IPS-NIHi11 (cell line): ENCODE data around the gene KYAT1.
A peak's percentile ranks its signal among the peaks of the same experiment; 100 is the strongest.

Experiments used
- DNase-seq: peaks from one replicate; pipeline ENCODE4 v3.0.0; 2012; ENCODE audit warnings: mixed read lengths, low spot score

KYAT1 gene

DNA sequence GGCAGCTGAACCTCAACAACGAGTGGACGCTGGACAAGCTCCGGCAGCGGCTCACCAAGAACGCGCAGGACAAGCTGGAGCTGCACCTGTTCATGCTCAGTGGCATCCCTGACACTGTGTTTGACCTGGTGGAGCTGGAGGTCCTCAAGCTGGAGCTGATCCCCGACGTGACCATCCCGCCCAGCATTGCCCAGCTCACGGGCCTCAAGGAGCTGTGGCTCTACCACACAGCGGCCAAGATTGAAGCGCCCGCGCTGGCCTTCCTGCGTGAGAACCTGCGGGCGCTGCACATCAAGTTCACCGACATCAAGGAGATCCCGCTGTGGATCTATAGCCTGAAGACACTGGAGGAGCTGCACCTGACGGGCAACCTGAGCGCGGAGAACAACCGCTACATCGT, 26.6 kb upstream of the KYAT1 start:
- no peak for DNase-seq

DNA sequence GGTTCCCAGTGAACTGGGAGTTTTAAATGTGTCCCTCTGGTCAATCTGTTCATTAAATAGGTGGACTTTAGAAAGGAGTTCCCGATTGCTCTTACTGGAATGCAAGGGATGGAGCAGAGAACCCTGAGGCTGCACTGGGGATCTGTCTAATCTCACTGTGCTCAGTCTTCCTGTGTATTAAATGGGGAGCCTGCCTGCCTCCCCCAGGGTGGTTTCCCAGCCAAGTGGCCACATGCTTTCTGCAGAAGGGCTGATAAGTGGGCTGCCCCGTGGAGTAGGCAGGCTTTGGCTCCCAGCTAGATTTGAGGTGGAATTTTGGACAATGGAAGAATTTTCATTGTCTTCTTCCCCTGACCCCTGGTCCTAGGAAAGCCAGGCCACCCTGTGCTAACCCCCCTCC, 25.0 kb upstream of the KYAT1 start:
- DNase-seq: no peak

DNA sequence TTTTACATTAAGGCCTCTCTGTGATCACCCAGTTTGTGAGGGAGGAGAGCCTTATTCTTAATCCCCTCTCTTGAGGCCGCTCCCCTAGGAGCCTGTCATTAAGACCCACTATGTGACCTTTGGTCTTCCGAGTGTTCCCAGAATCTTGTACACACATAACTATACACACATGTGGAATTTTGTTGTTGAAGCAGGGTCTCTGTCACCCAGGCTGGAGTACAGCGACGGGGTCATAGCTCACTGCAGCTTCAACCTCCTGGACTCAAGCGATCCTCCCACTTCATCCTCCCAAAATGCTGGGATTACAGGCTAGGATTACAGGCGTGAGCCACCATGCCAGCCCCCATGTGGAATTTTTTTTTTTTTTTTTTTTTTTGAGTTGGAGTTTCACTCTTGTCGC, 24.2 kb upstream of the KYAT1 start:
- DNase-seq: no peak

DNA sequence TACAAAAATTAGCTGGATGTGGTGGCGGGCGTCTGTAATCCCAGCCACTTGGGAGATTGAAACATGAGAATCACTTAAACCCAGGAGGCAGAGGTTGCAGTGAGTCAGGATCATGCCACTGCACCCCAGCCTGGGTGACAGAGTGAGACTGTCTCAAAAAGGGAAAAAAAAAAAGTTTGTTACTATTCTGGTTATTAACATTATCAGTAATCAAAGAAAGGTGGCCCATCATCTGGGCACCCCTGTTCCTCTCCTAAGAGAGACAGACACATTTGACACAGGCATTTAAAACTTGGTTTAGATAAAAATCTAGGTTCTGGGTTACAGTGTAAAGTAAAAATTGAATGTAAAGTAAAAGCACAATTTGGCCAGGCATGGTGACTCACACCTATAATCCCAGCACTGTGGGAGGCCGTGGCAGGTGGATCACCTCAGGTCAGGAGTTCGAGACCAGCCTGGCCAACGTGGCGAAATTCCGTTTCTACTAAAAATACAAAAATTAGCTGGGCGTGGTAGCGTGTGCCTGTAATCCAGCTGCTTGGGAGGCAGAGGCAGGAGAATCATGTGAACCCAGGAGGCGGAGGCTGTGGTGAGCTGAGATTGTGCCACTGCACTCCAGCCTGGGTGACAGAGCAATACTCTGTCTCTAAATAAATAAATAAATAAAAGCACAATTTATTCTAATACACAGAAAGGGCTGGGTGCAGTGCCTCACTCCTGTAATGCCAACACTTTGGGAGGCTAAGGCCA, 22.3 kb upstream of the KYAT1 start:
- no peak for DNase-seq

DNA sequence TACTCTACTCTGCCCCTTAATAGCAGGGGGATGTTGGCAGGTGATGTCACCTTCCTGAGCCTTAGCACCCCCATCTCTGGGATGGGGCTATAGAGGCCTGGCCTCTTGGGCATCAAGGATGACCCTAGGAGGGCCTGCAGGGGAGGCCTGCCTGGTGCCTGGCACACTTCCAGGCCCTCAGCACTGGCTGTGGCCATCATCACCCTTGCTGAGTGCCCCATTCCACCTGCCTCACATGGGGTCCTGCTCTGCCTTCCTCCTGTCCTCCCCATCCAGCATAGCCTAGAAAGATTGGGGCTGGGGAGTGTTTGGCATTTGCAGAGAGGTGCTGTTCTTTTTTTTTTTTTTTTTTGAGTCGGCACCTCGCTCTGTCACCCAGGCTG, 21.3 kb upstream of the KYAT1 start:
- DNase-seq: no peak

DNA sequence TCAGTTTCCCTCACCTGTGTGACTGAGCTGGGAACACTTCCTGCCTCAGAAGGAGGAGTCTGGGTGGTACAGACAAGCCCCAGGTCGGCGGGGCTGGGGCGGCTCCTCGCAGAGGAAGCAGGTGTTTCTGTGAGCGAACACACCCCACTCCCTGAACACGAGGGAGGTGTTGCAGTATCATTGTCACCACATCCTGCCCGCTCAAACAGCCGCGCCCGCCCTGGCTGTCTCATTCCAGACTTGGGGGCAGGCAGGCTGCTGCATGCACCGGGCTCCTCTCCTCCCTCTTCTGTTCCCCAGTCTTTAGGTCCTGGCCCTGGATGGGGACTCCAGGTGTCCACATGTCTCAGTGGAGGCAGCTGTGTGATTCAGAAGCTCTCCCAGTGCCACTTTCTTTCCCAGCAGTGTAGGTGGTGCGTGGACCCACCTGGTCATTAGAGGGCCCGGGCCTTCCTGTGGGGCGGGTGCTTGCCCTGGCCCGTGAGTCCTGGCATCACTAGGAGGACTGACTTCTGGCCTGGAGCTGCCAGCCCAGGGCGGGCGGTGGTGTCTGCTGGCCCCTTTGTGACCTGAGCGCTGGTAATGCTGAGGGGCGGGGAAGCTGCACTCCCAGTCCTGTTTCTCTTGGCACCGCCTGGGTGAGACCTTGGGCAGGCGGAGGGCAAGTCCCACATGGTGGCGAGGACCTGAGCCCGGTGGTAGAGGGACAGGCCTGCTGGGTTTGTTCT, 20.8 kb upstream of the KYAT1 start:
- DNase-seq: no peak

DNA sequence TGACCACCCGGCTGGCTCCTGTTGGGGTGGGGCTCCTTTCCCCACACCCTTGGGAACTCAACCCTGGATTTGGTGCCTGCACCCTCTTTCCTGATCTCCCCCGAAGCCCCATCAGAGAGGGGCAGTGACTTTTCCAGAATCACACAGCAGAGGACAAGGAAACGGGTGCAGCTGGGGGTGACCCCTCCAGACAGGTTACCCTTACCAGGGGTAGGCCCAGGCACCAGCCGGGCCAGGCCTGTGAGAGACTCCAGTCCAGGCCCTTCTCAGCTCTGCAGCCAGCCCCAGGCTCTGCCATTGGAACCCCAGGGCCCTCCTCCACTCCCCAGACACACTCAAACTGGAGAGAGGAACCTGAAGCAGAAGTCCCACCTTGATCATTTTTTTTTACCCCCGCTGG, 20.1 kb upstream of the KYAT1 start:
- no peak for DNase-seq

DNA sequence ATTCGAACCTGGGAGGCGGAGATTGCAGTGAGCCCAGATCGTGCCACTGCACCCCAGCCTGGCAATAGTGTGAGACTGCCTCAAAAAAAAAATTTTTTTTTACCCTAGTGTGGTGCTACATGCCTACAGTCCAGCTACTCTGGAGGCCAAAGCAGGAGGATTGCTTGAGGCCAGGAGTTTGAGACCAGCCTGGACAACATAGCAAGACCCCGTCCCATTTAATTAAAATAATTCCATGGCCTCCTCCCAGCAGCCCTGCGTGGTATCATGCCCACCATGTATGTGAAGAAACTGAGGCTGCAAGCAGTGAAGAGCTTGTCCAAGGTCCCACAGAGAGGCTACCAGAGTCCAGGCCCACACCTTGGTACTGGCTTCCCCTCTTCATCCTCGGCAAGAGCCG, 19.6 kb upstream of the KYAT1 start:
- no peak for DNase-seq

DNA sequence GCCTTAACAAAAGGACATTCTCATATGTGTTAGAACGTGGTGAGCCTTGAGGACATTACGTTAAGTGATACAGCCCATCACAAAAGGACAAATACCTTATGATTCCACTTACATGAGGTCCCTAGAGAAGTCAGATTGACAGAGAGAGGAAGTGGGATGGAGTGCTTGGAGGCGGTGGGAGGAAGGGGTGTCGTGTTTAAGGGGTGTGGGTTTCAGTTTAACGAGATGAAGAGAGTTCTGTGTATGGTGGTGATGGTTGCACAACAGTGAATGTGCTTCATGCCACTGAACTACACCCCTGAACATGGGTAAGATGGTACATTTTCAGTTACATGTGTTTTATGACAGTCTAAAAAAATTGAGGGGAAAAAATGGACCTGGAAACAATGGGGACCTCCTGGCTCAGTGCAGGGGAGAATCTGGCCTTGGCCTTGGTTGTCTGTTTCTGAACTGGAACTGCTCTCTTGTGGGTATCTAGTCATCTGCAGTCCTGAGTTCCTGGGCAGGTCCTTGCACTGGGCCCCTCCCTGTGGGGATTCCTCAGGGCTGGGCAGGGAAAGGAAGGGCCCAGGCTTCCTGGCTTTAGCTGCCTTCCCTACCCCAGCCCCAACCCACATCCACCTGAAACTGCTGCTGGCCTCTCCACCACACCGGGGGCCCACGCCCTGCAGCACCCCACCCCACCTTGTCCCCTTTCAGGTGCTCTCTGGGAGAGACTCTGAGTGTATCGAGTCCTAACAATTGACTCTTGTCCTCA, 18.0 kb upstream of the KYAT1 start:
- DNase-seq: no peak

DNA sequence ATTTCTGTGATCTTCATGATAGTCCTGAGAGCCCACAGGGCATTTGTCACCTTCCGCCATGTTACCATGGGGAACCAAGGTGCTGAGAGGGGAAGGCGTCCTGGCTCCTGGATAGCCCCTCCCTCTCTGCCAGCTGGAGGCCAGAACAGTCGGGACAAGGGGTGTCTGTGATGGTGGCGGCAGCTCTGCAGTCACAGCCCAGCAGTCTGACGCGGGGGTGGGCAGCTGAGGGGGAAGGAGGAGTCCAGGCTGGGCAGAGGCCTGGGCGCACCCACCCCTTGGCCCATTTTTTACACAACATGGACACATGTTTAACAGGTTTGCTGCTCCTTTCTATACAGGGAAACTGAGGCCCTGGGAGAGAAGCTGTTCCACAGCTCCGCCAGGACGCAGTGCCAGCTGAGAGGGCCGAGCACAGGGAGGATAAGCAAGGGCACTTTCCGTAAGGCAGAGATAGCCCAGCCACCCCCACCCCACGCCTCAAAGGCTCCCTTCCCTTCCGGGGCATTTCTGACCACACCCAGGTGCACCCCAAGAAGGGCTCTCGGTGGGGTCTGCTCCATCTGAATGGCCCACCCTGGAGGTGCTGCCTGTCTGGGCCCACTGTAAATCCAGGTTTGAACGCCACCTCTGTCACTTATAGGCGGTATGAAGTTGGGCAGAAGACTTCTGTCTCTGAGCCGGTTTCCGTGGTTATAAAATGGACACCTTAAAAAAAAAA, 17.3 kb upstream of the KYAT1 start:
- DNase-seq: no peak

DNA sequence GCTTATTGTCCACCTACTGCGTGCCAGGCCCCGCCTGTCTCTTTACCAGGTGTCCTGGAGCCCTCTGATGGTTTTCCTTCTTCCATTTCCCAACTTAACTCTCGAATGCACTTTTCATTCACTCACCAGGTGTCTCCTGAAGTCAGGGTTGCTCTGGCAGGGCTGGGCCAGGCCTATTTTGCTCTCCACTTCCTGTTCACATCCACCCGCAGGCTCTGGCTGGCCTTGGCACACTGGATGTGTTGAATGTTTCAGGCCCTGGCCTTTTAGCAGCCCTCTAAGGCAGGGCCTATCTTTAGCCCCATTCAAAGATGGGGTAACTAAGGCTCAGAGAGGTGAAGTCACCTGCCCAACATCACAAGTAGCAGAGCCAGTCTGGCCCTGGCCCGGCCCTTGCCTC, 16.6 kb upstream of the KYAT1 start:
- no peak for DNase-seq

DNA sequence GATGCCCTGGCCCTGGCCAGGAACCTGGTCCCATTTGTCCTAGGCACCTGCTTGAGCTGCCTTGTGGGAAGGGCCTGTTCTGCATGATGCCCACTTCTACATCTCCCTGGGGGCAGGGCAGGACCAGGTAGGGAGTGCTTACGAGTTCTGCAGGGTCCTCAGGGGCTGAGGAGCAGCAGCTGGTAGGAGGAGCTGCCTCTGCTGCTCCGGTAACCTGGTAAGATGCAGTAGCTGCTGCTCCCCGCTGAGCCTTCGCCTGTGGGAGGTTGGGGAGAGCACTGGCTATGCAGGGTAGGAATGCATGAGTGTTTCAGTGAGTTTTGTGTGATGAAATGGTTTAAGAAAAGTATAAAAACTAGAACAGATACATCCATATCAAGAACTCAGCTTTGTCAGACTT, 13.8 kb upstream of the KYAT1 start:
- peak; percentile 51 for DNase-seq

DNA sequence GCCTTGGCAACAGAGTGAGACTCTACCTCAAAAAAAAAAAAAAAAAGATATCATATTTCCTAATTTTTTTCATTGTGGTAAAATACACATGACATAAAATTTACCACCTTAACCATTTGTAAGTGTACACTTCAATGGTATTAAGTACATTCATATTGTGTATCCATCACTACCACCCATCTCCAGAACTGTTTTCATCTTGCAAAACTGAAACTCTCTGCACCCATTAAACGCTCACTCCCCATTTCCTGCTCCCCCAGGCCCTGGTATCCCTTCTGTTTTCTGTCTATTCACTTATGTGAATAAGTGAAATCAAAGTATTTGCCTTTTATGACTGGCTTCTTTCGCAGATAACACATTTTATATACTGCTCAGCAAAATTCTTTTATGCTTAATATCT, 13.0 kb upstream of the KYAT1 start:
- no peak for DNase-seq

DNA sequence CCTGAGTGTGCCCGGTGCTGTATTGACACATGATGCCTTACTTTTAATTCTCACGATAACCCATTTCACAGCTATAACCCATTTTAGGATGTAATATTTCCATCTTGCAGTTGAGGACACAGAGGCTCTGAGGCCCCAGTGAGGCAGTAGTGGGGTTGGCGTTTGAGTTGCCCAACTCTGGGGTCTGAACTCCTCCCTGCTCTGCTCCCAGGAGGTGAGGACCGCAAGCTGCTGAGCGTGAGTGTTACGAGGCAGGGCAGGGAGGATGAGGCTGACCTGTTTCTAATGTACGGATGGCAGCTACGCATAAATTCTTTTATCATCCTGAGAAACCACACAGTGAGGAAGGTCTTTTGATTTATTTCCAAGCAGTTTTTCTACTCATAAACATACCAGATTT, 11.6 kb upstream of the KYAT1 start:
- no peak for DNase-seq

DNA sequence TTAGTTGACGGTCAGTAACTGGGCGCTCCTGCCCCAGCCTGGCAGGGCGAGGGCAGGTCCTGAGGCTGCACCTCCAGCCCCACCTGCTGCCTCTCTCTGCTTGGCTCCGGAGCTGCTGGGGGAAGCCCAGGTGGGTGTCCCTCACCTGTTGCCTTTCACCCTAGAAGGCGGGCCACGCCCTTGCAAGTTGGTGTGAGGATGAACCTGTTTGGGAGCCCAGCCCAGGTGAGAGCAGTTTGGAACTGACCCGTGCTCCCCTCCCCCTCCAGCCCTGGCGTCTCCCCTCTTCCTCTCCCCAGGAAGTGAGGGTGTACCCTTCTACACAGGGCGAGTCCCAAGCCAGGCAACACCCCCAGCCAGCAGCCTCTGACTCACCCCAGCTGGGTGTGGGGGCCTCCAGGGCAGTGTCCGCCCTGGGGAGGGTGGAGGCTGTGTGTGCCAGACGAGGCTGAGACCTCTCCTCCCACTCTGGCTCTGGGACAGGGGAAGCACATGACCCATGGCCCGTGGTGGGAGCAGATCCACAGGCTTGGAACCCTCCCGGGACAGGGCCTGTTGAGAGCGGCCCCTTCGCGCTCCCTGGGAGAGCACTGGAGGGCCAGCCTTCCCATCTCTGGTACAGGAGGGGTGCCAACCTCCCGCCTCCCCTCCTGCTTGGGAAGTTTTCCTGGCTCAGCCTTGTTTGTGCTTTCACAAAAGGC, 10.6 kb upstream of the KYAT1 start:
- DNase-seq: peak; percentile 42

DNA sequence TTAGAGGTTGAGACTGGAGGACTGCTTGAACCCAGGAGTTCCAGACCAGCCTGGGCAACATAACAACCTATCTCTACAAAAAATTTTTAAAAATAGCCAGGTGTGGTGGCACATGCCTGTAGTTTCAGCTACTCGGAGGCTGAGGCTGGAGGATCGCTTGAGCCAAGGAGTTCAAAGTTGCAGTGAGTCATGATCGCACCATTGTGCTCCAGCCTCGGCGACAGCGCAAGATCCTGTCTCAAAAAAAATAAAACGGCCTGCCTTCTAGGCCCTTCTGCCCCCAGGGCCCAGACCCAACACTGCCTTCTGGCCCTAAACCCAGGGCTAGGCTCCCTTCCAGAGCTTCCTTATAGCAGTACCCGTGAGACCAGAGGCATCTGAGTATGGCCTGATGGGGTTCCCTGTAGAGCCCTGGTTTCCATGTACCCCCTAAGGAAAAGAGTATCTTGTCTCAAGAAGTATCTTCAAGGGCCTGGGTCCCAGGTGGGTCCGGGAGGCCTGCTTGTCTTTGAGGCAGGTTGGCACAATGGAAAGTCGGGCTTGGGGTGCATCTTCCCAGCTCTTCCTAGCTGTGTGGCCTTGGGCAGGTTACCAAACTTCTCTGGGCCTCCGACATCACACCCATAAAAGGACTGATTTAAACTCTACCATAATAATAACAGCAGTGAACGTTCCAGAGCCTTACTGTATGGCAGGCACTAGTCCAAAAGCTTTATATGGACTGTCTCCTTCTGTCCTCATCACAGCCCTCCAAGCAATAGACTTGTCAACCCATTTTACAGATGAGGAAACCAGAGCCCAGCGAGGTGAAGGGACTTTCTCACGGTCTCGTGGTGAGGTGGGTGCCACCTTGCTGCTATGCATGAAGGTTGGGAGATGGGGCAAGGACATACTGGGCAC, 9.8 kb upstream of the KYAT1 start:
- DNase-seq: no peak

DNA sequence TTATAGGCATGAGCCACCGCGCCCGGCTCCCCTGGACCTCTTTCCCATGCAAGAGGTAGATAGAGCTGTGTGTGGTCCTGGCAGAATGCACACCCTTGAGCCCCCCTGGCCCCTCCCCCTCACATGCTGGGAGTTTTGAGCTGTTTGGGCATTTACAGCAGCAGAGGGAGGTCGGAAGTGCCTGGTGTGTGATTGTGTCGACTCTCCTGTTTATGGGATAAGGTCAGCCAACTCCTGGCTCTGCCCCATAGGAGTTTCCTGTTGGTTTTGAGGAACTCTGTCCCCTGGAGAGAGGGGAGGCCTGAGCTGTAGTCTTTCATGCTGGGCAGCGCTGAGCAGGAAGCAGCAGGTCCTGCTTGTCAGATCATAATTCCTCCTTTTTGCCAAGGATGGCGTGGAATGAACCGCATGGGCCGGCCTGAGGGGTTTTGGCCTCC, 6.2 kb upstream of the KYAT1 start:
- peak; percentile 57 for DNase-seq

DNA sequence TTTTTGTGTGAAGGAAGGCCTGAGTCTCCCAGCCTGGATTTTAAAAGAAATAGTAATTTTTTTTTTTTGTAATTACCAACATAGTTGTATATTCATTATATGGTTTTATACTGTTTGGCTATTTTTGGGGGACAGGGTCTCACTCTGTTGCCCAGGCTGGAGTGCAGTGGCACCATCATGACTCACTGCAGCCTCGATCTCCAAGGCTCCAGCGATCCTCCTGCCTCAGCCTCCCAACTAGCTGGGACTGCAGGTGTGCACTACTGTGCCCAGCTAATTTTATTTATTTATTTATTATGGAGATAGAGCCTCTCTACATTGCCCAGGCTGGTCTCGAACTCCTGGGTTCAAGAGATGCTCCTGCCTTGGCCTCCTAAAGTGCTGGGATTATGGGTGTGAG, 5.3 kb upstream of the KYAT1 start:
- DNase-seq: no peak

DNA sequence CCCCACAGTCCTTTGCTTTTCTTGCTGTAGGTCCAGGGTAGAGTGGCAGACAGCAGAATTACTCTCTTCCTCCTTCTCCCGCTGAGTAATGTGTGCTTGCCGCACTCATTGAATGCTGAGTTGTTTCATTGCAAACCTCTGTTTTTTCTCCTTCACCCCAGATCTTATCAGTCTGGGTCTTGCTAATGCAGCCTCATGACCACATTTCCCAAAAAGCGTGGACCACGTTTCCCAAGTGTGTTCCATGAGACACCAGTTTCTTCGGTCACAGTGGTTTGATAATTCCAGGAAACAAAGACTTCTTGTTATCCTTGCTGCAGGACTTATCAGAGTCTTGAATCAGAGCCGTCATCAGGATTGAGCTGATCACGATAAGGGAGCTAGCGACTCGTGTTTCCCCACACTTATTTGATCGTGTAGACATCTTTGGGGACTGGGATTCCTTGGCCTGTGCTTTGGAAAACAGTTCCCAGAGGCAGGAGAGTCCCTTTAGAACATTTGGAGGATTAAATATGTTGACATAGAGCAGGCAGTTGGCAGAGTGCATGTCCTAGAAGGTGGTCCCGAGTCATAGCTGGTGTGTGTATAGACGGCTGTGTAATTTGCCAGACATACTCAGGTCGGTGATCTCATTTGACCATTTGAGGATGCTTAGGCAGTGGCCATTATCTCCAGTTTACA, 4.6 kb upstream of the KYAT1 start:
- no peak for DNase-seq

DNA sequence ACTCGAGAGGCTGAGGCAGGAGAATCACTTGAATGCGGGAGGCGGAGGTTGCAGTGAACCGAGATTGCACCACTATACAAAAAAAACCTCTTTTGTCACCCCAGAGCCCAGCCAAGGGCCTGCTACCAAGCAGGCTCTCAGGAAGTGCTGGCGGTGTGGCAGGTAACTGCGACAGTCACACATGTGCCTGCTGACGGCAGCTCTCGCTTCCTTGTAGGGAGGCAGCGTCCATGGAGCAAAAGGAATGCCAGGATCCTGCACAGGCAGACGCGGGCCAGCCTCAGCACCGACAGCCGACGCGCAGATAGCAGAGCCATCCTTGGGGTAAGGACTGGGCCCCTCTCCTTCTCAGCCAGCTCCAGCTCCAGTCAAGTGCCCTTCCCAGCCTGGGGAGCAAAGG, 4.0 kb upstream of the KYAT1 start:
- no peak for DNase-seq
